CD4-positive, alpha-beta T cell (primary cell): ENCODE data around the gene TOPORS. TPM values are rescaled to one million over a fixed set of nuclear protein-coding genes. Genes with fewer than 3 reads are reported as not detected.

ENCODE experiments used
- ATAC-seq: fragments of 200-7000 bp; cut with Tn5 transposase; one replicate; pipeline ENCODE4 v1.10.0; 2022; ENCODE audit warnings: mild to moderate bottlenecking; ENCODE audit not compliant: poor library complexity
- CTCF ChIA-PET: fragments of 350-600 bp; sonication (Branson Sonifier 250); formaldehyde crosslinking; loops from one replicate; lab custom pipeline; 2021; ENCODE audit warnings: antibody characterized with exemption, inconsistent platforms; lab: Charles Lee
- POLR2A ChIA-PET: fragments of 350-600 bp; sonication (Branson Sonifier 250); formaldehyde crosslinking; loops from one replicate; lab custom pipeline; 2021; ENCODE audit warnings: antibody characterized with exemption, inconsistent platforms; lab: Charles Lee
- DNase-seq, 14 experiments: peaks; one replicate each; pipeline ENCODE4 v3.0.0-alpha.2; 2013 to 2020; ENCODE audit warnings: mixed read lengths in 2 of 14
- H3K27ac ChIP-seq, 2 donors: one replicate each; pipeline versions ENCODE4 v1.5.1 to v1.7.0; 2013; ENCODE audit warnings: low read length in 2 of 2, low read depth in 1 of 2, mild to moderate bottlenecking in 1 of 2
- H3K27me3 ChIP-seq, 2 experiments: 1 replicate in 1 of 2; 2 replicates in 1 of 2; pipeline versions ENCODE4 v1.6.1 to v1.7.0; 2013; ENCODE audit warnings: low read length in 2 of 2, control low read depth in 1 of 2, mild to moderate bottlenecking in 1 of 2, moderate library complexity in 1 of 2; ENCODE audit not compliant: insufficient read depth in 2 of 2, control insufficient read depth in 1 of 2
- H3K36me3 ChIP-seq: one replicate; pipeline ENCODE4 v1.6.1; 2013; ENCODE audit warnings: low read length, control low read depth; ENCODE audit not compliant: insufficient read depth
- H3K4me1 ChIP-seq: one replicate; pipeline ENCODE4 v1.6.1; 2013; ENCODE audit warnings: low read length, control low read depth; ENCODE audit not compliant: insufficient read depth
- H3K4me3 ChIP-seq: one replicate; pipeline ENCODE4 v1.5.1; 2013; ENCODE audit warnings: mild to moderate bottlenecking, low read length, moderate library complexity
- H3K9me3 ChIP-seq, 2 experiments: 1 replicate in 1 of 2; 2 replicates in 1 of 2; pipeline versions ENCODE4 v1.6.1 to v1.7.0; 2013; ENCODE audit warnings: low read length in 2 of 2, mild to moderate bottlenecking in 2 of 2, control low read depth in 1 of 2, moderate library complexity in 1 of 2; ENCODE audit not compliant: control insufficient read depth in 1 of 2, insufficient read depth in 1 of 2
- H3K27ac Mint-ChIP-seq: one replicate; pipeline ENCODE4 v1.8.0; 2020; ENCODE audit warnings: mixed read lengths
- H3K27me3 Mint-ChIP-seq: one replicate; pipeline ENCODE4 v1.8.0; 2021; ENCODE audit warnings: mixed read lengths
- H3K36me3 Mint-ChIP-seq: one replicate; pipeline ENCODE4 v1.8.0; 2021; ENCODE audit warnings: low read depth, mixed read lengths
- H3K4me1 Mint-ChIP-seq: one replicate; pipeline ENCODE4 v1.8.0; 2021; ENCODE audit warnings: low read depth, mixed read lengths
- H3K4me3 Mint-ChIP-seq: one replicate; pipeline ENCODE4 v1.8.0; 2020; ENCODE audit warnings: mild to moderate bottlenecking, mixed read lengths
- H3K9me3 Mint-ChIP-seq: one replicate; pipeline ENCODE4 v1.8.0; 2020; ENCODE audit warnings: mixed read lengths
- intact Hi-C, 2 experiments: fragments of 100-400 bp; cut with DNase I in 1 of 2; cut with micrococcal nuclease in 1 of 2; formaldehyde crosslinking; loops; one replicate each; pipeline versions ENCODE4 v1.15.1 to v1.9.0; 2023 to 2025; cut with DNase I, micrococcal nuclease
- total RNA-seq, 174 experiments: library from RNA in 2 of 174; stranded (reverse) in 2 of 174; gene quantifications; one replicate each; pipeline ENCODE4 v1.2.3 and lab custom pipeline; 2021 to 2026
- TF ChIP-seq, protein P1 (sequence below): fragments of 200-600 bp; IDR thresholded peaks from one replicate; pipeline ENCODE4 v1.8.0; 2022; ENCODE audit warnings: antibody characterized with exemption, mild to moderate bottlenecking

The TOPORS gene
- total RNA-seq, 2 experiments from 2014 or later: 40.8 to 41.8 TPM

DNA sequence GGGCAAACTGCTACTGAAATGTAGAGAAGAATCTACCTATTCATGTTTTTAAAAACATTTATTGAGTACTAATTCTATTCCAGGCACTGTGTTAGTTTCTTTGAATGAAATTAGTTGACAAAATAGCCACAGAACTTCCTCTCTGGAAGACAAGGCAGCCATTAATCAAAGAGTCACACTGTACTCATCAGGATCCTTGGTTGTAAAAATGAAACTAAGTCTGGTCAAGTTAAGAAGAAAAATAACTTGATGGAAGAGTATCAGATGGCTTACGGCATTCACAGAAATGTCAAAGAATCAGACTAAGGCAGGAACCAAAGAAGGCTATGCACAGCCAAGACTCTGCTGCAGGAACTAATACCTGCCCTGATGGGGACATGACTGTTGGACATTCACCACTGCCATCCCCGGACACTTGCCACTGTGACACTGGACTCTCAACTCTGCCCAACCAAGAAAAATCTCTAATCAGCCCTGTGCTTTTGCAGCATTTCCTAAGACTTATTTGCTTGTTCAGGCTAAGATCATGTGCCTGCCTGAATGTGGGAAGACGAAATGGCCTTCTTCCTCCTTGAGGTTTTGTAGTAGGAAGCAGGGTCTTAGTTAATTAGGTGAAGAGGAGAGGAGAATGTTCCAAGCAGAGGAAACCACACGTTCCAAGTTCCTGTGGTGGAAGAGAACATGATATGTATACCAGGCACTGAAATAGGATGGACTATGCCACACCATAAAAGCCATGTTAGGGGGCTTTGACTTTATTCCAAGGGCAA is 43.9 kb upstream of the TOPORS start:
- Mint-ChIP-seq H3K27me3 (peaks cover 46% of the 10 kb centered on the region), H3K4me1 (no peaks in the 10 kb centered on the region), H3K27ac (no peak overlapping the region), H3K9me3 (no peaks in the 10 kb centered on the region), H3K4me3 (no peak overlapping the region), H3K36me3 (no peaks in the 10 kb centered on the region)
- Histone ChIP-seq H3K4me3 (no peak overlapping the region), H3K27ac (no peak overlapping the region), H3K36me3 (no peaks in the 10 kb centered on the region), H3K9me3 (no peaks in the 10 kb centered on the region), H3K27me3 (peaks cover 0 to 5% of the 10 kb centered on the region in 2 experiments), H3K4me1 (no peaks in the 10 kb centered on the region)
- POLR2A ChIA-PET: no interaction called here
- CTCF ChIA-PET: no interaction called here
- DNase-seq: no peak
- no peak for ATAC-seq
- TF ChIP-seq, protein P1, sequence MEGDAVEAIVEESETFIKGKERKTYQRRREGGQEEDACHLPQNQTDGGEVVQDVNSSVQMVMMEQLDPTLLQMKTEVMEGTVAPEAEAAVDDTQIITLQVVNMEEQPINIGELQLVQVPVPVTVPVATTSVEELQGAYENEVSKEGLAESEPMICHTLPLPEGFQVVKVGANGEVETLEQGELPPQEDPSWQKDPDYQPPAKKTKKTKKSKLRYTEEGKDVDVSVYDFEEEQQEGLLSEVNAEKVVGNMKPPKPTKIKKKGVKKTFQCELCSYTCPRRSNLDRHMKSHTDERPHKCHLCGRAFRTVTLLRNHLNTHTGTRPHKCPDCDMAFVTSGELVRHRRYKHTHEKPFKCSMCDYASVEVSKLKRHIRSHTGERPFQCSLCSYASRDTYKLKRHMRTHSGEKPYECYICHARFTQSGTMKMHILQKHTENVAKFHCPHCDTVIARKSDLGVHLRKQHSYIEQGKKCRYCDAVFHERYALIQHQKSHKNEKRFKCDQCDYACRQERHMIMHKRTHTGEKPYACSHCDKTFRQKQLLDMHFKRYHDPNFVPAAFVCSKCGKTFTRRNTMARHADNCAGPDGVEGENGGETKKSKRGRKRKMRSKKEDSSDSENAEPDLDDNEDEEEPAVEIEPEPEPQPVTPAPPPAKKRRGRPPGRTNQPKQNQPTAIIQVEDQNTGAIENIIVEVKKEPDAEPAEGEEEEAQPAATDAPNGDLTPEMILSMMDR: no peak
- intact Hi-C loops: no loop called here

DNA sequence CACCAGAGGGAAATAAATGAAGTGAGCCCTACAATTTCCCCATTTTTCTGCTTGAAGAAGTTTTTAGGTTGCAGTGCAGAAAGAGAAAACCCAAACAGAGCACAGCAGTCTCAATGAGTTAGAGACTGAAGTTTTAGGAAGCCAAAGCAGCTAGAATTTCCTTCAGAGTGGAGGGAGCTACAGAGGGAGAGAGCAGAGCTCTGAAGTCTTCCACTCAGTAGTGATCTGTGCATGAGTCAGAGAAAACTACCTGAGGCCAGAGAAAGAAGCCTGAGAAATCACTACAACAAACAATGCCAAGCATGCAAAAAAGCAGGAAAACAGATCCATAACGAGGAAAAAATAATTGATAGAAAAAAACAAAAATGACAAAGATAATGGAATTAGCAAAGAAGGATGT is 38.5 kb upstream of the TOPORS start:
- Mint-ChIP-seq H3K4me3 (no peak overlapping the region), H3K36me3 (no peaks in the 10 kb centered on the region), H3K27me3 (peaks cover 42% of the 10 kb centered on the region), H3K4me1 (no peaks in the 10 kb centered on the region), H3K9me3 (no peaks in the 10 kb centered on the region), H3K27ac (no peak overlapping the region)
- ChIA-PET POLR2A (no interaction called here), CTCF (no interaction called here)
- Histone ChIP-seq H3K9me3 (no peaks in the 10 kb centered on the region), H3K4me1 (no peaks in the 10 kb centered on the region), H3K27me3 (peaks cover 0 to 4% of the 10 kb centered on the region in 2 experiments), H3K27ac (no peak overlapping the region), H3K36me3 (no peaks in the 10 kb centered on the region), H3K4me3 (no peak overlapping the region)
- ATAC-seq: no peak
- TF ChIP-seq, protein P1: no peak
- intact Hi-C loops: no loop called here
- DNase-seq: no peak

DNA sequence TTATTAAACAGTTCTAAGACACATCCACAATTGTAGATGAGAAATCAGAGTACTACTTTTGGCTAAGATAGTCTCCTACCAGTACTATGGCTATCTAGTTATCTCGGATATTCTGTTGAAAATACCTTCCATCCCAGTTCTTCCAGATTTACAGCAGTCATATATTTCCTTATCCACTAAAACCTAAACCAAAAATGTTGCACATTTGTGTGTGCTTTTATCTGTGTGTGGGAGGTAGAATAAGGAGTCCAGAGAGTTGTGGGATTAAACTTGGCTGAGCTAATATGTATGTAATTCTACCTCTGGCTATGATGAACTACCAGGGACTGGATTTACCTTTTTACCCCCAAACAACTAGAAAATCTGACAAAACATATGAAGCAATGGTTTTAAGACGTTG is 38.1 kb upstream of the TOPORS start:
- Mint-ChIP-seq H3K36me3 (no peaks in the 10 kb centered on the region), H3K9me3 (no peaks in the 10 kb centered on the region), H3K4me1 (no peaks in the 10 kb centered on the region), H3K27ac (no peak overlapping the region), H3K4me3 (no peak overlapping the region), H3K27me3 (peaks cover 43% of the 10 kb centered on the region)
- DNase-seq (no peak), ATAC-seq (no peak)
- intact Hi-C loops: no loop called here
- H3K4me3 ChIP-seq: no peak overlapping the region
- no peaks in the 10 kb centered on the region for H3K36me3 ChIP-seq
- TF ChIP-seq, protein P1: no peak
- ChIA-PET POLR2A (no interaction called here), CTCF (no interaction called here)
- no peak overlapping the region for H3K27ac ChIP-seq
- H3K4me1 ChIP-seq: no peaks in the 10 kb centered on the region
- H3K9me3 ChIP-seq: no peaks in the 10 kb centered on the region
- peaks cover 0 to 4% of the 10 kb centered on the region in 2 experiments for H3K27me3 ChIP-seq
